Dermis microvascular lymphatic vessel endothelial cell (primary cell): ENCODE results near the gene TEDDM1. TPM values are rescaled to one million over a fixed set of nuclear protein-coding genes. Genes with fewer than 3 reads are reported as not detected.
"Not testable (repeated sequence)": the region's sequence is repeated elsewhere in the genome, so short reads cannot be mapped to it uniquely, and the experiment has no call there.

Source experiments
- DNase-seq, 2 donors: peaks; one replicate each; pipeline versions ENCODE4 v3.0.0 to v3.0.0-alpha.2; 2010; ENCODE audit warnings: low read depth in 2 of 2
- total RNA-seq: library from RNA; depleted of rRNA; stranded (reverse); fragments of >200 nt; gene quantifications from 2 replicates; pipeline ENCODE4 v1.2.1, GENCODE V29; 2014

The TEDDM1 gene
- total RNA-seq, 1 donor from 2014 or later, result not detected

GRCh38 chr1:182381962-182382819 lies 18.3 kb downstream of the TEDDM1 start:
- no peak for DNase-seq

DNA sequence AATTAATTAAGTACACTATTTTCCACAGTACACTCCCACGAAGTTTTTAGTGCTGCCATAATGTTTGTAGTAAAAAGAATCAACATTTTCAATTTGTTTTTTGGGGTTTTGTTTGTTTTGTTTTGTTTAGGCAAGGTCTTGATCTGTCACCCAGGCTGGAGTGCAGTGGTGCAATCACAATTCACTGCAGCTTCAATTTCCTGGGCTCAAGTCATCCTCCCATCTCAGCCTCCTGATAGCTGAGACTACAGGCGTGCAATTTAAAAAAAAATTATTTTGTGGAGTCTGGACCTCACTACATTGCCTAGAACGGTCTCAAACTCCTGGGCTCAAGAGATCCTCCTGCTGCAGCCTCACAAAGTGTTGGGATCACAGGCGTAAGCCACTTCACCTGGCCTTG lies 20.3 kb downstream of the TEDDM1 start:
- DNase-seq, result no peak

DNA sequence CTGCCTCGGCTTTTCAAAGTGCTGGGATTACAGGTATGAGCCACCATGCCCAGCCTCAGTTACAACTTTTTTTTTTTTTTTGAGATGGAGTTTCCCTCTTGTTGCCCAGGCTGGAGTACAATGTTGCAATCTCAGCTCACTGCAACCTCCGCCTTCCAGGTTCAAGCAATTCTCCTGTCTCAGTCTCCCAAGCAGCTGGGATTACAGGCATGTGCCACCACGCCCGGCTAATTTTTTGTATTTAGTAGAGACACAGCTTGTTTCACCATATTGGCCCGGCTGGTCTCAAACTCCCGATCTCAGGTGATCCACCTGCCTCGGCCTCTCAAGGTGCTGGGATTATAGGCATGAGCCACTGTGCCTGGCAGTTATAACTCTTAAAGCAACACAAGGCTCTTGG lies 20.7 kb downstream of the TEDDM1 start:
- not testable (repeated sequence) for DNase-seq

DNA sequence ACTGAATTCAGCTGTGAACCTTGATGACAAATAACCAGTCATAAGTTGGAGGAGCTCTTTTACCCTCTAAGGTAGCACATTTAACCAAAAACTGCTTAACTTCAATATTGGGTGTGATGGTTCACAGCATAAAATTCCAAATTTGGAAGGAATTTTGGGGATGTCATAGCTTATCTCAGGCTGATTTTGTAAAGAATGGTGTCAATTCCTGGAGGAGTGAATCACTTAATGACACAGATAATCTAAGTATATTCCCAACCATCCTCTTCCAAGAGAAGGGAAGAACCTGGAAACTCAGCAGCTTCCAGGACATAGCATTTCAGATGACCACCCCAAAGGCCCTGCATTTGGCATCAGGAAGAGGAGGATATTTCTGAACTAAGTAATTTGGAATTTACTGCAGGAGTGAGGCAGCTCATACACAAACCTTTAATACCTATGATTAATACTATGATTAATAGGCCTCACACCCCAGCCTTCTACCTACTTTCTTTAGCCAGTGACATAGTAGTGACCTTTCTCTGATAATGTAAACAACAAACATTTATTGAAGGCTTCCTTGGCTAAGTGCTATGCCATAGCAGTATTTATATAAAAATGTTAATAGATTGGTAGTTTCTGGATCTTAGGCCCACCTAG lies 23.4 kb downstream of the TEDDM1 start:
- DNase-seq, result no peak

- no peak for DNase-seq
These were observed 26.2 kb downstream of the TEDDM1 start for GRCh38 chr1:182374101-182374834.

GRCh38 chr1:182370532-182370931 lies 29.9 kb downstream of the TEDDM1 start:
- DNase-seq, result no peak

- no peak for DNase-seq
These were observed 31.6 kb downstream of the TEDDM1 start for GRCh38 chr1:182368903-182369302.

GRCh38 chr1:182368358-182368757 lies 32.1 kb downstream of the TEDDM1 start:
- no peak for DNase-seq

DNA sequence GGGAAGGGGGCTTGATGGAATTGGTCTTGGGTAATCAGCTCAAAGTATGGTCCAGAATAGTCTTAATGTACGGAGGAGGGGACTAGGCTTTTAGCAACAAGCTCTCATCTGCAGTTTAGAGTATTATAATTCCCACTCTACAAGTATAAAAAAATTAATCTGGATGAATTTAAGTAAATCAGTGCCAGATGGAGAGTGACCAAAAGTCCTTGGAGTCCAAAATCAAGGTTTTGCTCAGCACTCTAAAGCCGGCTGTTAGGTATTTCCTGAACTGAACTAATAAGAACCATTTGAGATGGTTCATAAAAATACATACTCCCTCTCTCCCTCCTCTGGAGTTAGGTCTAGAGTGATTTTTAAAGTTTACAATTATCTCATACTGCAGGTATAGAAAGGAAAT lies 32.5 kb downstream of the TEDDM1 start:
- DNase-seq, result no peak

DNA sequence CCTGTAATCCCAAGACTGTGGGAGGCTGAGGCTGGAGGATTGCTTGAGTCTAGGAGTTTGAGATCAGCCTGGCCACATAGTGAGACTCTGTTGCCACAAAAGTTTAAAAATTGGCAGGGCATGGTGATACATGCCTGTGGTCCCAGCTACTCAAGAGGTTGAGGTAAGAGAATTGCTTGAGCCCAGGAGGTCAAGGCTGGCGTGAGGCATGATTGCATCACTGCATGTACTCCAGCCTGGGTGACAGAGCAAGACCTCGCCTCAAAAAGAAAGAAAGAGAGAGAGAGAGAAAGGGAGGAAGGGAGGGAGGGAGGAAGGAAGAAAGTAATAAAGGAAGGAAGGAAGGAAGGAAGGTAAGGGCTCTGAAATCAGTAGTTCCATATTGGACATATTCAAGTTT lies 33.9 kb downstream of the TEDDM1 start:
- no peak for DNase-seq

DNA sequence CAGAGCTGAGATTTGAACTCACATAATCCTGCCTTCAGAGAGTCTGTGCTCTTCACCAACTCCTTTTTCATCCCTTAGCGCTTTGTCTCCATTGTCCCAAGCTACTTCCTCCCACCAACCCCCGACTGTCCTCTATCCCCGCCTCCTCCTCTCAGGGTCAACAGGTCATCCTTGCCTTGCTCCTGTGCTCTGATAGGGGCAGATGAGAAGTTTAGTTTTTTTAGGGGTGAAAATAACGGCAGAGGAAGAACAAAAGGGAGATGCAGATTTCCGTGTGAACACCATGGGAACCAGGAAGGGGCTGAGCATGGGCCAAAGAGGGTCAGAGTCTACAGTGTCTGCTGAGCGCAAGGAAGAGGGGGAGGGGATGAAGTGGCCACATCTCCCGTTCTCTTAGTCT lies 40.8 kb downstream of the TEDDM1 start:
- DNase-seq, result no peak

- DNase-seq, result no peak
These were observed 42.6 kb downstream of the TEDDM1 start for GRCh38 chr1:182357913-182358312.

GRCh38 chr1:182357171-182357570 lies 43.3 kb downstream of the TEDDM1 start:
- DNase-seq, result no peak

- DNase-seq, result no peak
These were observed 44.8 kb downstream of the TEDDM1 start for GRCh38 chr1:182355723-182356098.

DNA sequence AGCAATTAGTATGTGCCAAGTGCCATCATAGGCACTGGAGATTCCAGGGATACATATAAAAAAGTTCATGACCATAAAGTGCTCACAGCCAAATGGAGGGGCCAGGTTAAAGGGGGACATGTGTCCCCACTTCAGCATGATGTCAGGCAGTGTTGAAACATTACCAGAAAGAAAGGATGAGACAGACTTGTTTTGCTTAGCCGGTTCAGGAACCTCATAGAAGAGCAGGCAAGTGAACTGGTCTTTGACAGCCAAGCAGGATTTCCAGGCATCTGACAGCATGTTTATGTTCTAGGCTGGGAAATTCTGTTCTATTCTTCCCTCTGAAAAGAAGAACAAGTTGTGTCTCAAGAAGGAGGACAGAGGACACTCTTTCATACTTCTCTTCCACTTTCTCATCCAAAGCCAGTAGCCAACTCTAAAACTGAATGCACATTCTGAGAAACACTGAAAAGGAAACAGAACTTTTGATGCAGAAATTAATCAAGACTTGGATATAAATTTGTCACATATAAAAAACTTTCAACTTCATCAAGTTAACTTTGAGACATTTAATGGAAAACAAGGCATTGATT lies 48.6 kb downstream of the TEDDM1 start:
- DNase-seq, result no peak

DNA sequence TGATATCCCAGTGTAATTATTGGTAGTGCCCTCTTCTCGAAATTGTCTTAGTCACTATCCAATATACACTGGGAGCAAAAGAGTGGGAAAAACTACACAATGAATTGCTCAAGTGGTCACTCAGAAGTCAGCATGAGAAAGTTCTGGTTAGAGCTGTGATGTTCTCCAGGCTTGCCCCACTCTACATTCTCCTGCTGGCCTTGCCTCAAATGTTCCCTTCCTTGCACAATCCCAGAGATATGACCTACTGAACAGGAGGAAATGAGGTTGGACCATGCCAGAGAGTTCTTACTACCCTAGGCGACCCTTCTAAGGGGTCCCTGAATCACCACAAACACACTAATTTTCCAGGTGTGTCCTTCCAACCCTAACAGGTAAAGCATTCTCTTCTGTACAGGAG lies 49.6 kb downstream of the TEDDM1 start:
- no peak for DNase-seq

DNA sequence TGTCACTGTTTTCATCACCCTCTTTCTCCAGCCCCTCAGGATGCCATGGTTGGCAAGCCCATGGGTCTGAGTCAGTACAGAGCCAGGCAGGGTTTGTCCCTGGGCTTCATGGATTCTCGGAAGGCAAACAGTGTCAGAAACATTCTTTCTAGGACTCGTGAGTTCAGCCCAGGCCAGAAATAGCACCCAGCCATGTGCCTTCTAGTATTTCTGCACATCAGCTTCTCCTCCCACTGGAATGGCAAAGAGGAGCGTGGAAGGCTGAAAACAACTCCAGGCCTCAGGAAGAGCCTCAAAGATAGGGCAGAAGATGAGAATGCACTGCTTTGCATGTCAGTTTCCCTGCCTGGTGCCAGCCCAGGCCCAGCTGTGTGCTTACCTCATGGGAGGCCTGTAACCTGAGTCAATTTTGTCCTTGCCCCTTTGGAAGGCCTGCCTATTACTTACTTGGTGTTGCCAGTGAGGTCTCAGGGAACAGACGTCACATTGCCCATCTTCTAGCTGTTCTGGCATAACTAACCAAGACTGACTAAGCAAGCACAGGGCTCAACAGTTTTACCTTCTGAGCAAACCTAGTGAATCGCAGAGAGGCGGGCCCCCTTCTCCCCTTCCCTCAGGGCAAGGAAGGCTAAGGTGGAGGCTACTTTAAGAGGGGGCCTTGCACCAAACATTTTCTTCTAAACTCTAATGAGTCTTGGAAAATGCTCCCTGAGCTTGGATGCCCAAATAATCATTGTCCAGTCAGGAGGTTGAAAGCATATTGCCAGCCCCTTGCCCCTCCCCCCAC lies 51.3 kb downstream of the TEDDM1 start:
- DNase-seq, result no peak
